A549 (cell line): ENCODE measurements around the gene MYO1D. TPM values are rescaled to one million over a fixed set of nuclear protein-coding genes. Genes with fewer than 3 reads are reported as not detected.

Experiments
- ATAC-seq, 2 experiments: fragments of 200-7000 bp in 1 of 2; fragments of >200 bp in 1 of 2; cut with Nextera tagmentation in 1 of 2; cut with Tn5 transposase in 1 of 2; 3 replicates each; pipeline versions ENCODE4 v1.8.0 to v1.9.1; 2018 to 2020; ENCODE audit warnings: mild to moderate bottlenecking in 1 of 2, moderate library complexity in 1 of 2
- CTCF ChIA-PET: fragments of 300-600 bp; sonication (Branson Sonifier 250); formaldehyde crosslinking; extraction: SDS; loops from one replicate; lab custom pipeline; 2021; ENCODE audit warnings: antibody characterized with exemption, inconsistent platforms; lab: Yijun Ruan, JAX
- POLR2A ChIA-PET: fragments of 350-600 bp; formaldehyde crosslinking; extraction: SDS; loops from one replicate; lab custom pipeline; 2021; ENCODE audit warnings: antibody characterized with exemption, inconsistent platforms; lab: Yijun Ruan, JAX
- DNase-seq, 2 experiments: peaks; one replicate each; pipeline versions ENCODE4 v3.0.0 to v3.0.0-alpha.2; 2011 to 2016; ENCODE audit warnings: low read depth in 1 of 2, low spot score in 1 of 2
- FAIRE-seq: peaks from 2 replicates; lab custom pipeline; 2011; peaks lifted over from hg19 to GRCh38; lab: Jason Lieb, UNC
- H3K27ac ChIP-seq, 2 experiments: fragments of >200 bp; sonication (Bioruptor Twin); formaldehyde crosslinking; 3 replicates each; pipeline ENCODE4 v1.5.1; 2016 to 2017
- H3K4me1 ChIP-seq: fragments of >200 bp; sonication (Bioruptor Twin); formaldehyde crosslinking; 3 replicates; pipeline ENCODE4 v1.6.1; 2016
- H3K4me2 ChIP-seq: fragments of >200 bp; sonication (Bioruptor Twin); formaldehyde crosslinking; 3 replicates; pipeline ENCODE4 v1.6.1; 2016
- H3K4me3 ChIP-seq: fragments of >200 bp; sonication (Bioruptor Twin); formaldehyde crosslinking; 3 replicates; pipeline ENCODE4 v1.5.1; 2016
- H3K9me3 ChIP-seq: fragments of >200 bp; sonication (Bioruptor Twin); formaldehyde crosslinking; 3 replicates; pipeline ENCODE4 v1.6.1; 2016
- ATOH8 ChIP-seq: fragments of 250-450 bp; sonication (Bioruptor Pico); IDR thresholded peaks from 2 replicates; pipeline ENCODE4 v1.5.0; 2020; ENCODE audit warnings: low read depth, mild to moderate bottlenecking, moderate library complexity
- CBX8 ChIP-seq: fragments of 200-600 bp; sonication (generic); IDR thresholded peaks from 2 replicates; pipeline ENCODE4 v1.6.1; 2016
- ESRRA ChIP-seq: fragments of 150-350 bp; IDR thresholded peaks from 2 replicates; pipeline ENCODE4 v1.6.1; 2014; ENCODE audit warnings: mild to moderate bottlenecking, low read length, borderline replicate concordance
- FOXS1 ChIP-seq: fragments of 250-450 bp; sonication (Bioruptor Pico); IDR thresholded peaks from 2 replicates; pipeline ENCODE4 v1.5.0; 2020; ENCODE audit warnings: mild to moderate bottlenecking, moderate library complexity
- GATA3 ChIP-seq: IDR thresholded peaks from 2 replicates; pipeline ENCODE4 v1.6.1; 2012; ENCODE audit warnings: borderline replicate concordance
- HDAC2 ChIP-seq: fragments of 200-600 bp; sonication (generic); IDR thresholded peaks from 2 replicates; pipeline ENCODE4 v1.6.1; 2016
- KDM1A ChIP-seq: fragments of 200-600 bp; sonication (generic); IDR thresholded peaks from 2 replicates; pipeline ENCODE4 v1.6.1; 2016; ENCODE audit warnings: low read depth, mild to moderate bottlenecking
- KDM5A ChIP-seq: fragments of 200-600 bp; sonication (generic); IDR thresholded peaks from 2 replicates; pipeline ENCODE4 v1.6.1; 2016; ENCODE audit warnings: antibody characterized with exemption, mild to moderate bottlenecking
- NFE2L2 ChIP-seq: fragments of 150-350 bp; conservative IDR thresholded peaks from 2 replicates; pipeline ENCODE4 v1.6.1; 2014; ENCODE audit warnings: low read length
- NPAS2 ChIP-seq: fragments of 250-450 bp; sonication (Bioruptor Pico); IDR thresholded peaks from 2 replicates; pipeline ENCODE4 v1.8.0; 2022; ENCODE audit warnings: mild to moderate bottlenecking, moderate library complexity, borderline replicate concordance
- PBX3 ChIP-seq: IDR thresholded peaks from 2 replicates; pipeline ENCODE4 v1.6.1; 2012
- POLR2AphosphoS2 ChIP-seq: conservative IDR thresholded peaks from 2 replicates; pipeline ENCODE4 v1.6.1; 2012; ENCODE audit warnings: low read length, improper control_type of control experiment, inconsistent platforms
- RARB ChIP-seq: fragments of 250-450 bp; sonication (Bioruptor Pico); IDR thresholded peaks from 2 replicates; pipeline ENCODE4 v1.8.0; 2021; ENCODE audit warnings: mild to moderate bottlenecking, moderate library complexity
- REST ChIP-seq: fragments of 200-600 bp; sonication (generic); IDR thresholded peaks from 2 replicates; pipeline ENCODE4 v1.6.1; 2016; ENCODE audit warnings: antibody characterized with exemption, mild to moderate bottlenecking, moderate library complexity
- RFX5 ChIP-seq: fragments of 450-650 bp; IDR thresholded peaks from 2 replicates; pipeline ENCODE4 v1.7.1; 2014; ENCODE audit warnings: antibody characterized with exemption, mild to moderate bottlenecking, moderate library complexity
- TP53 ChIP-seq: fragments of 250-450 bp; sonication (Bioruptor Pico); IDR thresholded peaks from 2 replicates; pipeline ENCODE4 v1.5.0; 2021; ENCODE audit warnings: mild to moderate bottlenecking, moderate library complexity
- USF2 ChIP-seq: fragments of 450-650 bp; IDR thresholded peaks from 2 replicates; pipeline ENCODE4 v1.6.1; 2014; ENCODE audit warnings: antibody characterized with exemption
- ZFP36 ChIP-seq: fragments of 450-650 bp; IDR thresholded peaks from 2 replicates; pipeline ENCODE4 v1.6.1; 2014; ENCODE audit warnings: borderline replicate concordance; ENCODE audit not compliant: partially characterized antibody
- ZSCAN20 ChIP-seq: fragments of 250-450 bp; sonication (Bioruptor Pico); IDR thresholded peaks from 2 replicates; pipeline ENCODE4 v1.8.0; 2022; ENCODE audit warnings: mild to moderate bottlenecking, moderate library complexity
- WGBS: methylation state at CpG from one replicate; pipeline ENCODE4 v1.1.6; 2017; ENCODE audit errors: missing lambda C conversion rate; 5-methylcytosine and 5-hydroxymethylcytosine counted together
- polyA plus RNA-seq, 4 experiments: library from polyadenylated mRNA; depleted of rRNA in 3 of 4; stranded (reverse); fragments of >200 nt; fragmentation: RNase III in 1 of 4; extraction: RNeasy Plus Mini Kit Qiagen cat#74134 plus additional on column Dnase treatment in 1 of 4; gene quantifications; 2 replicates in 3 of 4; 3 replicates in 1 of 4; pipeline ENCODE4 v1.2.3, GENCODE V29; 2011 to 2017

MYO1D gene
- polyA plus RNA-seq, 2 of the 4 experiments (the other 2 are of a cell fraction) = 2.8 to 4.2 TPM

- Histone ChIP-seq H3K4me2 (no peak overlapping the region), H3K27ac (no peak overlapping the region), H3K9me3 (no peaks in the 10 kb centered on the region), H3K4me1 (peaks cover 9% of the 10 kb centered on the region; the same call in 1 of the 3 replicates), H3K4me3 (no peak overlapping the region)
- ChIA-PET CTCF (interaction anchor here (0.6 to 12.1 kb wide), 4 partner anchors 35 to 100 kb away, joined by 3 to 205 read pairs (median 14); partner anchors contain the start of gene TMEM98), POLR2A (no interaction called here)
- WGBS = 68% methylated on average over 1 of the region's 1 CpG
- ATAC-seq (no peak), DNase-seq (no peak), FAIRE-seq (no peak)
- TF ChIP-seq ZSCAN20 (CRISPR knock-in tag) = no peak
- TF ChIP-seq KDM1A = no peak
- TF ChIP-seq NFE2L2 = no peak
- no peak for TF ChIP-seq FOXS1
- TF ChIP-seq ATOH8 (CRISPR knock-in tag) = no peak
- no peak for TF ChIP-seq ZFP36
- TF ChIP-seq USF2 = no peak
- no peak for TF ChIP-seq RARB (CRISPR knock-in tag)
- TF ChIP-seq KDM5A = no peak
- no peak for TF ChIP-seq PBX3
- no peak for TF ChIP-seq TP53 (CRISPR knock-in tag)
- no peak for TF ChIP-seq GATA3
- TF ChIP-seq NPAS2 (CRISPR knock-in tag) = no peak
- TF ChIP-seq POLR2AphosphoS2 = no peak
- no peak for TF ChIP-seq HDAC2
Observed at GRCh38 chr17:32879134-32879533, 2.2 kb upstream of the MYO1D start.

GRCh38 chr17:32878211-32878610, 1.3 kb upstream of the MYO1D start:
- no peak for FAIRE-seq

More at GRCh38 chr17:32878211-32878610, 1.3 kb upstream of the MYO1D start:
- ChIA-PET POLR2A (interaction anchor here (1.6 kb wide), 1 partner anchor 96 kb away, joined by 11 read pairs; no protein-coding TSS in a partner anchor), CTCF (interaction anchor here (0.8 to 12.1 kb wide), 20 partner anchors 9 to 176 kb away, joined by 3 to 205 read pairs (median 13); partner anchors contain the start of gene TMEM98)
- H3K4me3 ChIP-seq = no peak overlapping the region
- no peak for DNase-seq
- 80% methylated on average over 3 of the region's 3 CpGs for WGBS
- no peak for ATAC-seq
- no peak overlapping the region for H3K27ac ChIP-seq
- H3K9me3 ChIP-seq = no peaks in the 10 kb centered on the region
- peaks cover 9% of the 10 kb centered on the region; the same call in 1 of the 3 replicates for H3K4me1 ChIP-seq
- TF ChIP-seq REST (no peak), RFX5 (no peak), KDM1A (no peak), RARB (CRISPR knock-in tag) (no peak), CBX8 (no peak), ESRRA (no peak)
- H3K4me2 ChIP-seq = no peak overlapping the region
